Measurements from ENCODE around the gene SPRTN.

The SPRTN gene

DNA sequence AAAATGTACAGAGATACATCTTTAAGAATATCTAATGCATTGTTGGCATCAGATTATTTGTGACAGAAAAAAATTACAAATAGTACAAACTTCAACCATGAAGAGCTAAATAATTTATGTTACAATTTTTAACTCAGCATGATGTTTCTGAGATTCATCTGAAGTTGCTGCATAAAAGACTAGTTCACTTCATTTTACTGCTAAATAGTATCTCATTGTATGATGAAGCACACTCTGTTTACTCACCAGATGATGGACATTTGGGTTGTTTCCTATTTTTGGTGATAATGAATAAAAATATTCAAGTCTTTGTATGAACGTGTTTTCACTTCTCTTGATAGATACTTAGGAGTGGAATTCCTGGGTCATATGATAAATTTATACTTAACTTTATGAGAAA is 63.4 kb downstream of the SPRTN start:
- no peaks in the 10 kb centered on the region for H3K9me3 Mint-ChIP-seq
- H3K36me3 Mint-ChIP-seq (ENCODE audit: low read depth) = peaks cover 12% of the 10 kb centered on the region
- DNase-seq = no peak
- H3K4me3 Mint-ChIP-seq = no peak overlapping the region
- peaks cover 37% of the 10 kb centered on the region for H3K4me1 Mint-ChIP-seq (ENCODE audit: low read depth)
- no peak overlapping the region for H3K27ac Mint-ChIP-seq
- no peaks in the 10 kb centered on the region for H3K27me3 Mint-ChIP-seq

DNA sequence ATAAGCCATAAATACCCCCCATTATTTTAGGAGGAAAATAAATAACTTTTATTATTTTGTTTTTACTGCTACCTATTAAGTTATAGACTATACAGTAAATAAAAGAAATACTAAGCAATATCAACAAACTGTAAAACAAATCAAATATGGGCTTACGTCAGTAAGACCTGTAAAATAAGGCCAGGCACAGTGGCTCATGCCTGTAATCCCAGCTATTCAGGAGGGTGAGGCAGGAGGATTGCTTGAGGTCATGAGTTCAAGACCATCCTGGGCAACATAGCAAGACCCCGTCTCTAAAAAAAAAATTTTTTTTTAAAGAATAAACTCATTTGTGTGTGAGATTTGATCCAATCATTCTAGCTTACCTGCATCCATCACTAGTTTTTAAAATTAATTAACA is 66.2 kb downstream of the SPRTN start:
- H3K36me3 Mint-ChIP-seq (ENCODE audit: low read depth) = peaks cover 12% of the 10 kb centered on the region
- no peak for DNase-seq

More for the DNA sequence above, 66.2 kb downstream of the SPRTN start:
- Mint-ChIP-seq H3K27me3 (no peaks in the 10 kb centered on the region), H3K4me1 (ENCODE audit: low read depth) (peaks cover 20% of the 10 kb centered on the region), H3K27ac (no peak overlapping the region), H3K4me3 (no peak overlapping the region), H3K9me3 (no peaks in the 10 kb centered on the region)
